ENCODE results near the gene SYNJ2BP. TPM values are rescaled to one million over a fixed set of nuclear protein-coding genes. Genes with fewer than 3 reads are reported as not detected.
A peak's percentile ranks its signal among the peaks of the same experiment; 100 is the strongest.
"Not testable (repeated sequence)": the region's sequence is repeated elsewhere in the genome, so short reads cannot be mapped to it uniquely, and the experiment has no call there.

Gene SYNJ2BP
- total and polyA plus RNA-seq, 11 donors = 15.0 to 63.0 (median 54.7) TPM

DNA sequence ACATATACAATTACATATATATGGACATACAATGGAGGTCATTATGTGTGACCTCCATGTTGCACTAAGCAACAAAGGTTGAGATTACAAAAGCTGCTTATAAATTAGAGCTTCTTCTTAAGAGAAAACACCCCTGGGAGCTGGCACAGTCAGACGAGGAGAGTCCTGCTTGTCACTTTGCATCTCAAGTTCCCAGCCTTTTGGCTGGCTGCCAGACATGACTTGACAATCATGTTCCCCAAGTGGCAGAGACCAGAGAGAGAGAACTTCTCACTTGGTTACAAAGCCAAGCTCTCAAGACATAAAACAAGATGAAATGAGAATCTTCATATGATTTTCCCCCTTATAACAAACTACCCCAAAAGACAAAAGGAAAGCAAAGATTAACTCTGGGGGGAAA is 8.5 kb upstream of the SYNJ2BP start:
- TF ChIP-seq POLR2A (IDR thresholded peaks at IDR 0.05) = no peak
- TF ChIP-seq, protein P1, sequence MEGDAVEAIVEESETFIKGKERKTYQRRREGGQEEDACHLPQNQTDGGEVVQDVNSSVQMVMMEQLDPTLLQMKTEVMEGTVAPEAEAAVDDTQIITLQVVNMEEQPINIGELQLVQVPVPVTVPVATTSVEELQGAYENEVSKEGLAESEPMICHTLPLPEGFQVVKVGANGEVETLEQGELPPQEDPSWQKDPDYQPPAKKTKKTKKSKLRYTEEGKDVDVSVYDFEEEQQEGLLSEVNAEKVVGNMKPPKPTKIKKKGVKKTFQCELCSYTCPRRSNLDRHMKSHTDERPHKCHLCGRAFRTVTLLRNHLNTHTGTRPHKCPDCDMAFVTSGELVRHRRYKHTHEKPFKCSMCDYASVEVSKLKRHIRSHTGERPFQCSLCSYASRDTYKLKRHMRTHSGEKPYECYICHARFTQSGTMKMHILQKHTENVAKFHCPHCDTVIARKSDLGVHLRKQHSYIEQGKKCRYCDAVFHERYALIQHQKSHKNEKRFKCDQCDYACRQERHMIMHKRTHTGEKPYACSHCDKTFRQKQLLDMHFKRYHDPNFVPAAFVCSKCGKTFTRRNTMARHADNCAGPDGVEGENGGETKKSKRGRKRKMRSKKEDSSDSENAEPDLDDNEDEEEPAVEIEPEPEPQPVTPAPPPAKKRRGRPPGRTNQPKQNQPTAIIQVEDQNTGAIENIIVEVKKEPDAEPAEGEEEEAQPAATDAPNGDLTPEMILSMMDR (IDR thresholded peaks at IDR 0.05) = no peak
- no peak overlapping the region for H3K4me3 ChIP-seq
- WGBS, 4 donors = 0 to 7% (median 5%) methylated on average over 1 of the region's 1 CpG
- H3K36me3 ChIP-seq = no peaks in the 10 kb centered on the region
- no peaks in the 10 kb centered on the region for H3K4me1 ChIP-seq
- ATAC-seq = no peak
- no peaks in the 10 kb centered on the region for H3K27me3 ChIP-seq
- H3K9me3 ChIP-seq = peaks cover 0 to 6% (median 0%) of the 10 kb centered on the region in 12 donors
- peak in 2 of 5 donors; percentile 44 to 50 for DNase-seq
- intact Hi-C loops (cut with DNase I) = no loop called here
- no peak overlapping the region for H3K27ac ChIP-seq

DNA sequence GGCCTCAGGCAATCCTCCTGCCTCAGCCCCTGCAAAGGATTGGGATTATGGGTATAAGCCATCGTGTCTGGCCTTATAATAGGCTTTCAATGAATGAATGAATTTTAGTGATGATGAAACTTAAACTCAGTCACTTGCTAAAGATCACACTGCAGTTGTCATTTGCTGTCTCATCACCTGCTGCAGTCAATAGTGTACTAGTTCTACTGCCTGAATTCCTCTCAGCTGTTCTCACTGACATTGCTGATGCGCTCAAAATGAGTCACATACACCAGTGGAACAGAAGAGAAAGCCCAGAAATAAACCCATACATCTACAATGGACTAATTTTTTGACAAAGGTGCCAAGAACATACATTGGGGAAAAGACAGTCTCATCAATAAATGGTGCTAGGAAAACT is 5.6 kb upstream of the SYNJ2BP start:
- Histone ChIP-seq H3K9me3 (no peaks in the 10 kb centered on the region), H3K4me3 (no peak overlapping the region), H3K27me3 (no peaks in the 10 kb centered on the region), H3K36me3 (no peaks in the 10 kb centered on the region), H3K4me1 (peaks cover 0 to under 1% (median 0%) of the 10 kb centered on the region in 12 donors), H3K27ac (no peak overlapping the region)
- WGBS, 4 donors = 83 to 95% (median 92%) methylated on average over 2 of the region's 2 CpGs
- DNase-seq = no peak
- no peak for ATAC-seq
- TF ChIP-seq POLR2A (IDR thresholded peaks at IDR 0.05) = no peak
- TF ChIP-seq, protein P1 (IDR thresholded peaks at IDR 0.05) = no peak
- intact Hi-C loops (cut with DNase I) = no loop called here

DNA sequence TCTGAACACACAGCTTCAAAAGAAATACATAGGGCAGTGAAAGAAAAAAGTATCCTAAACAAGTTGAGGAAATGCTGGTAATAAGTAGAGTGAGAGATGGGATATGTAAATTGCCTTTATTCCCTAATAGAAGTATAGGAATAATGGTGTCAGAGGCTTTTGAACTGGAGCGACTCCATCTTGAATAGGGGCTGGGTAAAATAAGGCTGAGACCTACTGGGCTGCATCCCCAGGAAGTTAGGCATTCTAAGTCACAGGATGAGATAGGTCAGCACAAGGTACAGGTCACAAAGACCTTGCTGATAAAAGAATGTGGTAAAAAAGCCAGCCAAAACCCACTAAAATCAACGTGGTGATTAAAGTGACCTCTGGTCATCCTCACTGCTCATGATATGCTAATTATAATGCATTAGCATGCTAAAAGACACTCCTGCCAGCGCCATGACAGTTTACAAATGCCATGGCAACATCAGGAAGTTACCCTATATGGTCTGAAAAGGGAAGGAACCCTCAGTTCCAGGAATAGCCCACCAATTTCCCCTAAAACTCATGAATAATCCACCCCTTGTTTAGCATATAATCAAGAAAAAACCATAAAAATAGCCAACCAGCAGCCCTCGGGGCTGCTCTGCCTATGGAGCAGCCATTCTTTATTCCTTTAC is 2.5 kb upstream of the SYNJ2BP start:
- ATAC-seq; H3K27me3 ChIP-seq; DNase-seq; intact Hi-C loops (cut with DNase I); H3K36me3 ChIP-seq; H3K4me3 ChIP-seq; H3K9me3 ChIP-seq; H3K27ac ChIP-seq: not testable (repeated sequence)
- WGBS, 4 donors = 56 to 59% (median 57%) methylated on average over 4 of the region's 4 CpGs
- H3K4me1 ChIP-seq = peaks cover 0 to 19% (median 12%) of the 10 kb centered on the region in 12 donors

DNA sequence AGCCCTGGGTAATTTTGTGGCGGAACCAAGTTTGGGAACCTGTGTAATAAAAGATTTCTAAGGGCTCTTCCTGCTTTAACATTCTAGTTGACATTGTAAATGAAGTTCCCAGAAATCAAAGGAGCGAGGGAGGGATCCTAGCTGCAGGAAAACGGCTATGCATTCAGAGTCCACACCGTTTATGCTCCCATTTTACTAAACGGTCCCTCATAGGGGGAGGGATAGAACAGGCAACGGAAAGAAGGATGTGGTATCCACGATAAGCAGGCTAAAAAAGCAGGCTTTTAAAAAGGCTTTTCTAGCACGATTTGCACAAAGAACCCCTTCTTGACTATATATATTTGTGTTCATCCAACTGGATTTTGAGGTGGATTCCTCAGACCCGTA is 559 bp downstream of the SYNJ2BP start:
- Histone ChIP-seq H3K9me3 (no peaks in the 10 kb centered on the region), H3K4me3 (peak overlapping the region; percentile 43 to 99 (median 75)), H3K4me1 (peaks cover 0 to 28% (median 14%) of the 10 kb centered on the region in 12 donors), H3K36me3 (peaks cover 0 to 19% (median 0%) of the 10 kb centered on the region in 9 donors), H3K27me3 (no peaks in the 10 kb centered on the region), H3K27ac (peak overlapping the region in 11 of 12 donors; percentile 36 to 79 (median 71))
- ATAC-seq (peak in 2 of 4 donors; percentile 50 to 60), DNase-seq (no peak)
- TF ChIP-seq, protein P1 (IDR thresholded peaks at IDR 0.05) = no peak
- no peak for TF ChIP-seq POLR2A (IDR thresholded peaks at IDR 0.05)
- intact Hi-C loops (cut with DNase I) = no loop called here
- 4 to 6% (median 5%) methylated on average over 9 of the region's 9 CpGs for WGBS, 4 donors

All from heart left ventricle (tissue), 16 donors.